GM21576 (cell line): Measurements from ENCODE around the gene SCLT1.

Experiments used
- ATAC-seq: cut with Tn5 transposase; IDR thresholded peaks from one replicate; pipeline ENCODE4 v1.9.1; 2021; ENCODE audit warnings: mild to moderate bottlenecking, moderate library complexity; ENCODE audit not compliant: unreplicated experiment

The SCLT1 gene

GRCh38 chr4:128961405-128961804 lies 131.9 kb downstream of the SCLT1 start:
- ATAC-seq: no peak

GRCh38 chr4:128958194-128958593 lies 135.1 kb downstream of the SCLT1 start:
- no peak for ATAC-seq

DNA sequence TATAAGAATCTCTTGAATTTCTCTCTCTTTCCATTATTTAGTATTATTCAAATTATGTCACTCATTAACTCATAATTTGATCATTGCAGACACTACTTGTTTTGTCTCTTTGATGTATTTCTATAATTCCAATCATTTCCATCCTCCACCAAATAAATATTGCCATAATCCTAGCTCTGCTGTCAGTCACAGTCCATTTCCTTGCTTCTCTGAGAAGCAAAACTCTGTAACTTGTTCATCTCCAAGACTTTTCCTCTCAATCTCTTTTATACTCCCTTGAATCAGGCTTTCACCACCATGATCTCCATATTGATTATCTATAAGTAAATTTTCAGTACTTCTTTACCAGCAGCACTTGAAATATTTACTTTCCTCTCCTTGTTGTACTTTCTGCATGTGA lies 135.9 kb downstream of the SCLT1 start:
- ATAC-seq: no peak

- no peak for ATAC-seq
Observed at GRCh38 chr4:128955751-128956150, 137.6 kb downstream of the SCLT1 start.

- no peak for ATAC-seq
Observed at GRCh38 chr4:128954941-128955340, 138.4 kb downstream of the SCLT1 start.

- ATAC-seq: no peak
Observed at GRCh38 chr4:128951316-128951715, 142.0 kb downstream of the SCLT1 start.

DNA sequence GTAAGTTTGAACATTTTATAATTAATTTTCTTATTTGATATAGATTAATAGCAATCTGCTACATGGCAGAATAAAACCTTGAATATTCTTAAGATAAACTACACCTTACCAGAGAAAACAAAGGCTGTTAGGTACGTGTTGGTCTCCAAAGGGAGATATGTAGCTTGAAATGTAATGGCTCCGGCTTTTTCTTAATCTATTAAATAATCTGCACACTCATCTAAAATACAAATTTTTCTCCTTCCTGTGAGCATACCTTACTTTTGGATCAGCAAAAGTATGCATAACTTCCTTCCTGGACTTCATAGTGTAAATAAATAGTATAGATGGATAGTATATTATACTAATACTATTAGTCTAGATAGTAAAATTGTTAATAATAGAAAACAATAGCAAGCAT lies 142.5 kb downstream of the SCLT1 start:
- no peak for ATAC-seq

DNA sequence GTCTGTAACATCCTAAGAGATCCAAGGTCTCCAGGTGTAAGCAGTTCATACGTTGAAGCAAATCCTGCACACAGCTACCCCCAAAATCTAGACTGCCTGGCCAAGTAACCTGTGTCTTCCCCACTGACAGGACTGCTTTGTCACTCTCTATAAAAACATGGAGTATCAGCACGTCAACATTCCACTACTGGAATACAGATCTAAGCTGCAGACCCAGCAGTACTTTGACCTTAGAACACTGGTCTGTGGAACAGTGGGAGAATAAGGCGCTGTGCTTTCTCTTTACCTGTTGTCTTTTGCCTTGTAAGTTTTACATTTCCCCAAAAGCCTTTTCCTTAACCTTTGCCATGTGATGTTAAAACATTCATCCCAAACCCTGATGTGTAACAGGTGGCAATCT lies 146.4 kb downstream of the SCLT1 start:
- ATAC-seq: no peak

- ATAC-seq: no peak
Observed at GRCh38 chr4:128942607-128943006, 150.7 kb downstream of the SCLT1 start.

DNA sequence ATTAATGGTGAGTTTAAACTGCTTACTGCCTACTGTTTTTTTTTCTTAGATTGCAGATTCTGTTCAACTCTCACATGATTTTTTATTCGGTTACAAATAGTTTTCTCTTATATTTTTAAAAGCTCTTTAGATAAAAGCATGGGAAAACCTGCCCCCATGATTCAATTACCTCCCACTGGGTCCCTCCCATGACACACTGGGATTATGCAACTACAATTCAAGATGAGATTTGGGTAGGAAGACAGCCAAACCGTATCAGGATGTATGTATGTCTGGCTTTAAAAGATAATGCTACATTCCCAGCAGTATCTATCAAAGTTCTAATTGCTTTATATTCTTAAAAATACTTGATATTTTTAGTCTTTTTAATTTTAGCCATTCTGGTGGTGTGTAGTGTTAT lies 152.4 kb downstream of the SCLT1 start:
- ATAC-seq: no peak

DNA sequence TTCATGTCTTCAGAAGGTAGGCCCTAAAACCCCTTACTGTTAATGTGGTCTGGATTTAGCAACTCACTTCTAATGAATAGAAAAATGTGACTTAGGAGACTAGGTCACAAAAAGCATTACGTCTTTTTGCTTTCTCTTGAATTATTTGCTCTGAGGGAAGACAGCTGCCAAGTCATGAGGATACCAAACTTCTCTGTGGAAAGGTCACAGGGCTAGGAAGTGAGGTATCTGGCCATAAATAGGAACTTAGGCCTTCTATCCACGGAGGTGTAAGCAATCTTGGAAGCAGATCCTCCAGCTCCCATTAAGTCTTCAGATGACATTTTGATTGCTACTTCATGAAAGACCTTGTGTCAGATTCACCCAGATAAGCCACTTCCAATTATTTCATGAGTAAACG lies 163.3 kb downstream of the SCLT1 start:
- ATAC-seq: no peak

- no peak for ATAC-seq
Observed at GRCh38 chr4:128924951-128925350, 168.4 kb downstream of the SCLT1 start.

GRCh38 chr4:128921954-128922353 lies 171.4 kb downstream of the SCLT1 start:
- no peak for ATAC-seq

DNA sequence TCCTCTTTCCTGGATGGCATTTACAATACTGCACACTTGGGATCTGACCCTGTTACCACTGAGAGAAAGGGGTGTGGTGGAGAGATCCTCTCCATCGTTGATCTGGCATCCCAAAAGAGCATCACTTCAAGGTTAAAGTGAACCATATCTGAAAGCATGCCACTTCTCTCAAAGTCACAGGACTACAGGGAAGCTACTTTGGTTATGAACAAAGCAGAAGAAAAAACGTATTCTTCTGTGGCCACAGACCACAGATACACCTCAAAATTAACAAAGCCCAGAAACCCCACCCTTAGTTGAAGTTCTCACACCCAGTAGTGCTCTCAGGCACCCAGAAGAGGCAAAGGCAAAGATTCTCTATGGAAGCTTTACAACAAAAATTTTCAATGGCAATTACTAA lies 175.6 kb downstream of the SCLT1 start:
- ATAC-seq: peak; percentile 70

- ATAC-seq: peak; percentile 69
Observed at GRCh38 chr4:128916832-128917231, 176.5 kb downstream of the SCLT1 start.

DNA sequence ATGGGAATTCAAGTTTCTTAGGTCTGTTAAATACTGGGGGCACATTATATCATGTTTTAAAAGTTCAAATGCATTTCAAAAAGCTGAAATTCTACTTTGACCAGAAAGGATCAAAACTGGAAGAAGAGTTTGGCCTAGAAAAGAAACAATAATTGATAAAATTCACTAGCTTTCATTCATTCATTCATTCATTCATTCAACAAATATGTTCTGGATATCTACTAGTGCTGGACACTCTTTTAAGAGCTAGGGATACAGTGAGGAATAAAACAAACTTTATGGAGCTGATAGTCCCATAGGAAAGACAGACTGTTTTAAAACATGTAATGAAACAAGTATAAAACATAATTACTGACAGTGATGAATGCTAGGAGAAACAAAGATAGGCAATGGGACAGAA lies 177.8 kb downstream of the SCLT1 start:
- no peak for ATAC-seq

DNA sequence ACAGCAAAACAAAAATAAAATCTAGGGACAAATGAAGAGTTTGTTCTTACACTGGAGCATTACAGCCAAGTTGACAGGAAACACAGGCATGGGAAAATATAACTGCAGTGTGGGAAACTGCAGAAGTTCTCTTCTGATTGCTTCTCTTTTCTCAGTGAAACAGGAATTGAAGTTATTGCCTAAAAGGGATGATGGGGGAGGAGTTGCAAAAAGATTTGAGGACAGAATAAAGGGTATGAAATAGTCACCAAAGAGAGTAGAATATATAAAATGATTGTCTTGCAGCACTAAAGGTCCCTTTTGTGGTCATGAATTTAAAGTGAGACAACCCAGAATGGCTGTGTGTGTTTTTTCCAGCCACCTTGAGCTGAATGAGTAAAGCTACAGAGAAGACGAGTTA lies 180.1 kb downstream of the SCLT1 start:
- ATAC-seq: no peak

GRCh38 chr4:128908735-128909134 lies 184.6 kb downstream of the SCLT1 start:
- ATAC-seq: no peak

DNA sequence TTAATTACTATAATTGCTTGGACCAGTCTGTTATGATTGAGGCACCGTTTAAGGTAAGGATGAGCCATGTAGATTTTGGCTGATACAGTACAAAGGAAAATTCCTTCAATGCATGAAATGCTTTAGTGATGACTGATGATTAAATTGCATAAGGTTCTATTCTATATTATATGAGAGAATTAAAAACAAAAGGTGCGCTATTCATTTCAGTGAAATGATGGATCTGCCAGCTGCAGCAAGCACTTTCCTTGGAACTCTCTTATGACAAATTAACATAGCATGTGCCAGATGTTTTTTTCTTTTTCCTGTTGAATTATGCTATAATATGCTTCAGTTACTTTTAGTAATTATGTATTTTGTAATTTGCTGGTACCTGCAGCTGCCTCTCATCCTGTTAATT lies 185.4 kb downstream of the SCLT1 start:
- ATAC-seq: no peak

GRCh38 chr4:128906581-128906980 lies 186.8 kb downstream of the SCLT1 start:
- ATAC-seq: no peak

- no peak for ATAC-seq
Observed at GRCh38 chr4:128904821-128905220, 188.5 kb downstream of the SCLT1 start.

- ATAC-seq: no peak
Observed at GRCh38 chr4:128880662-128881061, 212.7 kb downstream of the SCLT1 start.

DNA sequence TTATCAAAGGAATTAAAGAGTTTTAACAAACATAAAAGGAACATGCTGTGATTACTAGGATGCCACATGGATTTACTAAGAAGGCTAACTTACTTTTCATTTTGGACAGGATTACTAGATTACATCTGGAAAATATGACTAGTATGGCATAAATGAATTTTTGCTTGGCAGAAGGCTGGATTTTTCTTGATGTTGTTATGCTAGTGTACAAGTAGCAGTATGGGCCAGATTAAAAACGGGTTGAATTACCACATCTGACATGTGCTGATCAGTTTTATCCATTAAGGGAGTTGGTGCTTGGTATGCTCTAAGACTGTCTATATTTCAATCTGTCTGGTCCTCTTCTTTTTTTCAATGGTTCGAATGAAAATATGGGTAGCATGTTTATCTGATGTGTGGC lies 213.4 kb downstream of the SCLT1 start:
- ATAC-seq: no peak

DNA sequence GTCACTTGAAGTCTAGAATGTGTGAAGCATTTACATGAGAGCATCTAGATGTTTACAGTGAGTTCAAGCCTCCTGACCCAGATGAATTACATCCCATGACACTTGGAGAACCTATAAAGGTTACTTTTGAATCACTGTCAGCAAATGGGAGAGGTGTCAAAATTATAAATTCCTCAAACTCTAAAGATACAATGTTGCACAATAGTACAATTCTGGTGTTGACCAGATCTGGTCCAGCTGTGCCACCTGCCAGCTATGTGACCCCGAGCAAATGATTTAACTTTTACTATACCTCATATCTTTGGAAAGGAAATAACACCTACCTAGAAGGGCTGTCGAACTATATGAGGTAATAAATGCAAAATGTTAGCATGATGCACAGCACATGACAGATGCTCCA lies 214.1 kb downstream of the SCLT1 start:
- ATAC-seq: no peak
